ENCODE data around the gene HPSE2. TPM values are rescaled to one million over a fixed set of nuclear protein-coding genes. Genes with fewer than 3 reads are reported as not detected.
"Not testable (repeated sequence)": the region's sequence is repeated elsewhere in the genome, so short reads cannot be mapped to it uniquely, and the experiment has no call there.

The HPSE2 gene
- total RNA-seq, 2 experiments from 2014 or later: not detected

DNA sequence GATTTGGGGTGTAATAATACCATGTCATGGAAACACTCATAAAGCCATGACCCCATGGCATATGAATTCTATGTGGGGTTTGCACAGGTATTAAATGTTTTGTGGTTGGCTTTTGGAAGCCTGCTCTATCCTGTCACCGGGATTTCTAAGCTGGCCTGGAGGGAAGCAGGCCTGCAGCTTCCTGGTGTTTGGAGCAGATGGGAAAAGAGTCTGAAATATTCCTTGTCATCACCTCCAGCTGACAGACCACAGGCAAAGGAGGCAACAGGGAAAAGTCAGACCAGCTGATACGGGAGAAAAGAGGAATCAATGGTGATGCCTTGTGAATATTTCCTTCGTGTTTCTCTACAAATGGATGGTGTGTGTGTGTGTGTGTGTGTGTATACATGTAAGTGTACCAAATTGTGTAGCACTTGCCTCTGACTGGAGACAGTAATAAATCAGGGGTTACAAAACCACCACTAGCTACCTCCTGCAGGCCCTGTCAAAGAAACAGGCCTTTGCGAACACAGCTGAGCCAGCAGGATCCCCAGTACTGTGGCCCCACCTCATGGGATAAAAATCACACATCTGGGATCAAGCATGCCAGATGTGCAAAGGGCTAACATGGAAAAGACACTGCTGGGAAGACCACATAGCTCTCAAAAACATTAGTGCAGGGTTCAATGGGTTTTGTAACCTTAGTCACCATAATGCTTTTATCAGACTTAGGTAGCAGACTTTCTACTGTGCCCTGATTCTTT lies 668.1 kb downstream of the HPSE2 start:
- H3K27ac Mint-ChIP-seq: no peak overlapping the region
- H3K4me1 Mint-ChIP-seq (ENCODE audit: low read depth): no peaks in the 10 kb centered on the region
- ChIA-PET CTCF (no interaction called here), POLR2A (no interaction called here)
- H3K36me3 Mint-ChIP-seq (ENCODE audit: low read depth): no peaks in the 10 kb centered on the region
- H3K9me3 Mint-ChIP-seq: no peaks in the 10 kb centered on the region
- DNase-seq: no peak
- H3K27me3 Mint-ChIP-seq: peaks cover 3% of the 10 kb centered on the region
- TF ChIP-seq, protein P1, sequence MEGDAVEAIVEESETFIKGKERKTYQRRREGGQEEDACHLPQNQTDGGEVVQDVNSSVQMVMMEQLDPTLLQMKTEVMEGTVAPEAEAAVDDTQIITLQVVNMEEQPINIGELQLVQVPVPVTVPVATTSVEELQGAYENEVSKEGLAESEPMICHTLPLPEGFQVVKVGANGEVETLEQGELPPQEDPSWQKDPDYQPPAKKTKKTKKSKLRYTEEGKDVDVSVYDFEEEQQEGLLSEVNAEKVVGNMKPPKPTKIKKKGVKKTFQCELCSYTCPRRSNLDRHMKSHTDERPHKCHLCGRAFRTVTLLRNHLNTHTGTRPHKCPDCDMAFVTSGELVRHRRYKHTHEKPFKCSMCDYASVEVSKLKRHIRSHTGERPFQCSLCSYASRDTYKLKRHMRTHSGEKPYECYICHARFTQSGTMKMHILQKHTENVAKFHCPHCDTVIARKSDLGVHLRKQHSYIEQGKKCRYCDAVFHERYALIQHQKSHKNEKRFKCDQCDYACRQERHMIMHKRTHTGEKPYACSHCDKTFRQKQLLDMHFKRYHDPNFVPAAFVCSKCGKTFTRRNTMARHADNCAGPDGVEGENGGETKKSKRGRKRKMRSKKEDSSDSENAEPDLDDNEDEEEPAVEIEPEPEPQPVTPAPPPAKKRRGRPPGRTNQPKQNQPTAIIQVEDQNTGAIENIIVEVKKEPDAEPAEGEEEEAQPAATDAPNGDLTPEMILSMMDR (IDR thresholded peaks at IDR 0.05): no peak
- no peak overlapping the region for H3K4me3 Mint-ChIP-seq
- intact Hi-C loops (cut with micrococcal nuclease): no loop called here
- ATAC-seq: no peak

DNA sequence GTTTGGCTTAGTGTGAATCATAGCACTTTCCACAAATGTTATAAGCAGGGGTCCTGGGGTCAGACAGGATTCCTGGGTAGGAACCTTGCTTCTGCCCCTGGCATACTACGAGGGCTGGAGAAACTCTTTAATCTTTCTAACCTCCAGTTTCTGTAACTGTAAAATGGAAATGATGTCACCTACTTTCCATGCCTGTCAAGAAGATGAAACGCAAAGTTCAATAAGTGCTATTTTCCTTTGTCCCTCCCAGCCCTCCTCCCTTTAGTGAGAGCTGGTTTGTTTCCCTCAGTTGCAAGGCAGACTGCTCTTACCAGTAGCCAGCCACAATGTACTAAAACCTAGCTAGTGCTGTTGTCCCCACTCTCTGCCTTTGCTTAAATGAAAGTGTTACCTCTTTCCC lies 671.8 kb downstream of the HPSE2 start:
- no peak for DNase-seq
- H3K36me3 Mint-ChIP-seq (ENCODE audit: low read depth): no peaks in the 10 kb centered on the region
- intact Hi-C loops (cut with micrococcal nuclease): no loop called here
- ChIA-PET CTCF (interaction anchor here (1.1 kb wide), 1 partner anchor 12 kb away, joined by 3 read pairs; no protein-coding TSS in a partner anchor), POLR2A (no interaction called here)
- no peak overlapping the region for H3K27ac Mint-ChIP-seq
- TF ChIP-seq, protein P1 (IDR thresholded peaks at IDR 0.05): no peak
- H3K4me1 Mint-ChIP-seq (ENCODE audit: low read depth): no peaks in the 10 kb centered on the region
- ATAC-seq: no peak
- peaks cover 1% of the 10 kb centered on the region for H3K27me3 Mint-ChIP-seq
- H3K4me3 Mint-ChIP-seq: no peak overlapping the region
- no peaks in the 10 kb centered on the region for H3K9me3 Mint-ChIP-seq

DNA sequence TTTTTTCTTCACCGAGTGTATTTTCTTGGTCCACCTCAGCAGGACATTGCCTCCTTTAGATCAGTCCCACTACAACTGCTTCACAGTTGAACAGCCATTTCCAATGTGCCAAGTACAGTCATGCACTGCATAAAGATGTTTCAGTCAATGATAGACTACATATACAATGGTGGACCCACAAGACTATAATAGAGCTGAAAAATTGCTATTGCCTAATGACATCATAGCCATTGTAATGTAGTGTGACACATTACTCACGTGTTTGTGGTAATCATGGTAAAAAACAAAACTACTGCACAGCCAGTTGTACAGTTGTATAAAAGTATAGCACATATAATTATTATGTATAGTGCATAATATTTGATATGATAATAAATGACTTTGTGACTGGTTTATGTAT lies 675.1 kb downstream of the HPSE2 start:
- ATAC-seq (no peak), DNase-seq (no peak)
- Mint-ChIP-seq H3K4me1 (ENCODE audit: low read depth) (no peaks in the 10 kb centered on the region), H3K9me3 (no peaks in the 10 kb centered on the region), H3K27ac (no peak overlapping the region), H3K36me3 (ENCODE audit: low read depth) (no peaks in the 10 kb centered on the region), H3K4me3 (no peak overlapping the region), H3K27me3 (peaks cover 5% of the 10 kb centered on the region)
- ChIA-PET POLR2A (no interaction called here), CTCF (no interaction called here)
- TF ChIP-seq, protein P1 (IDR thresholded peaks at IDR 0.05): no peak
- intact Hi-C loops (cut with micrococcal nuclease): no loop called here

DNA sequence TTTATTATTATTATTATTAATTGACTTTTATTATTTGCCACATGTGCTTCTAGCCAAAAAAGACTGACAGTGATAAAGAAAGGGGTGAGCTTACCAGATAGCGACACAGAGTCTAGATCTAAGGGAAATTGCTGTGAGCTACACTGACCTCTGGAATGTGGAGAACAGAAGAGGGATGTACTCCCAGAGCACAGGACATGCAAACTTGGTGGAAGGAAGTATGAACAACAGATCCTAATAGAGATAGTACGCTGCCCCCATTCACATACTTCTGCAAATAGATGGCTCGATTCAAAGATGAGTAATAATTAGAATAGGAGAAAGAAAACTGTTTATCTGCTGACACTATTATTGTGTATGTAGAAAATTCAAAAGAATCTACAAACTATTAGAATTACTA lies 679.6 kb downstream of the HPSE2 start:
- ChIA-PET CTCF (no interaction called here), POLR2A (no interaction called here)
- H3K36me3 Mint-ChIP-seq (ENCODE audit: low read depth): no peaks in the 10 kb centered on the region
- H3K4me3 Mint-ChIP-seq: no peak overlapping the region
- ATAC-seq: no peak
- TF ChIP-seq, protein P1 (IDR thresholded peaks at IDR 0.05): no peak
- DNase-seq: no peak
- no peaks in the 10 kb centered on the region for H3K4me1 Mint-ChIP-seq (ENCODE audit: low read depth)
- H3K27me3 Mint-ChIP-seq: peaks cover 11% of the 10 kb centered on the region
- H3K27ac Mint-ChIP-seq: no peak overlapping the region
- intact Hi-C loops (cut with micrococcal nuclease): no loop called here
- H3K9me3 Mint-ChIP-seq: no peaks in the 10 kb centered on the region

DNA sequence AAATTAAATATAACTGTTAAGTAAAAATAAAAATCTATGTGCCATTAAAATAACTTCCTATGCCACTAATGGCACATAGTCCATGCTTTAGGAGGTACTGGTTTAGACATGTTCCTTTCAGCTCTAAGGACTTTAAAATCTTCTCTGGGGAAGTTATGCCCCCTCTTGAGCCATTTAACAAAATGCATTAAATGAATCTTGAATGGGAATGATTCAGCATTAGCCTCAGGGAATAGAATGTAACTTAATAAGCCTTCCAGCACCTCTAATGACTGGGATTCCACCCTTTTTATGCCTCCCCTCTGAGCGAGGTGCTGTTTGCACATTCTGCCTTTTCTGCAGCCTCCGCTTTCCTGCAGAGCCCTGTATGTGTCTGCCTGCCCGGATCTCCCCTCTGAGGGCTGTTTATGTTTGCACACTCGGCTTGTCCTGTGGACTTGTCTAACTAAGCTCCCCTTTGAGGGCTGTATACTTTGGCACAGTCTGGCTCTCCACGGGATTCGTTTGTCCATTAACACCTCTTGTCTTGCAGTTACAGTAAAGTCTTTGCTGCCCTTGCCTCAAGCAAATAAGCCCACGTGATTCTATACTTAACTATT lies 680.5 kb downstream of the HPSE2 start:
- CTCF ChIA-PET: no interaction called here

DNA sequence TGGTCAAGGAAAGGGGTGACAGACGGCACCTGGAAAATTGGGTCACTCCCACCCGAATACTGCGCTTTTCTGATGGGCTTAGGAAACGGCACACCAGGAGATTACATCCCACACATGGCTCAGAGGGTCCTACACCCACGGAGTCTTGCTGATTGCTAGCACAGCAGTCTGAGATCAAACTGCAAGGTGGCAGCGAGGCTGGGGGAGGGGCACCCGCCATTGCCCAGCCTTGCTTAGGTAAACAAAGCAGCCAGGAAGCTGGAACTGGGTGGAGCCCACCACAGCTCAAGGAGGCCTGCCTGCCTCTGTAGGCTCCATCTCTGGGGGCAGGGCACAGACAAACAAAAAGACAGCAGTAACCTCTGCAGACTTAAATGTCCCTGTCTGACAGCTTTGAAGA lies 694.1 kb downstream of the HPSE2 start:
- DNase-seq; H3K4me1 Mint-ChIP-seq (ENCODE audit: low read depth); intact Hi-C loops (cut with micrococcal nuclease); CTCF ChIA-PET; ATAC-seq; POLR2A ChIA-PET; H3K27me3 Mint-ChIP-seq; H3K9me3 Mint-ChIP-seq; H3K27ac Mint-ChIP-seq; H3K4me3 Mint-ChIP-seq; H3K36me3 Mint-ChIP-seq (ENCODE audit: low read depth): not testable (repeated sequence)

More for the DNA sequence above, 680.5 kb downstream of the HPSE2 start:
- POLR2A ChIA-PET: no interaction called here
- TF ChIP-seq, protein P1 (IDR thresholded peaks at IDR 0.05): no peak
- H3K4me1 Mint-ChIP-seq (ENCODE audit: low read depth): no peaks in the 10 kb centered on the region
- ATAC-seq (no peak), DNase-seq (no peak)
- intact Hi-C loops (cut with micrococcal nuclease): no loop called here
- no peak overlapping the region for H3K4me3 Mint-ChIP-seq
- no peaks in the 10 kb centered on the region for H3K36me3 Mint-ChIP-seq (ENCODE audit: low read depth)
- no peaks in the 10 kb centered on the region for H3K9me3 Mint-ChIP-seq
- H3K27me3 Mint-ChIP-seq: peaks cover 11% of the 10 kb centered on the region
- no peak overlapping the region for H3K27ac Mint-ChIP-seq
